IMR-90 (cell line): ENCODE measurements around the gene SAYSD1.

Experiments
- BHLHE40 ChIP-seq: fragments of 150-350 bp; IDR thresholded peaks from 2 replicates; pipeline ENCODE4 v1.6.1; 2016; ENCODE audit warnings: mild to moderate bottlenecking, low read depth, low read length
- CEBPB ChIP-seq: IDR thresholded peaks from 2 replicates; pipeline ENCODE4 v1.6.1; 2012; ENCODE audit warnings: low read depth, low read length, improper control_type of control experiment
- CHD1 ChIP-seq: IDR thresholded peaks from 2 replicates; pipeline ENCODE4 v1.6.1; 2012; ENCODE audit warnings: low read depth, low read length, improper control_type of control experiment
- FOS ChIP-seq: fragments of 150-350 bp; IDR thresholded peaks from 2 replicates; pipeline ENCODE4 v1.6.1; 2016; ENCODE audit warnings: low read depth, low read length
- MAFK ChIP-seq: IDR thresholded peaks from 2 replicates; pipeline ENCODE4 v1.6.1; 2012; ENCODE audit warnings: low read depth, low read length, improper control_type of control experiment
- MAZ ChIP-seq: IDR thresholded peaks from 2 replicates; pipeline ENCODE4 v1.6.1; 2012; ENCODE audit warnings: low read depth, mild to moderate bottlenecking, low read length, improper control_type of control experiment, moderate library complexity, borderline replicate concordance
- MXI1 ChIP-seq: IDR thresholded peaks from 2 replicates; pipeline ENCODE4 v1.6.1; 2012; ENCODE audit warnings: low read depth, mild to moderate bottlenecking, low read length, moderate library complexity, borderline replicate concordance
- POLR2A ChIP-seq: IDR thresholded peaks from 2 replicates; pipeline ENCODE4 v1.6.1; 2012; ENCODE audit warnings: mild to moderate bottlenecking, low read depth, low read length
- RFX5 ChIP-seq: IDR thresholded peaks from 2 replicates; pipeline ENCODE4 v1.8.0; 2012; ENCODE audit warnings: low read depth, mild to moderate bottlenecking, low read length, moderate library complexity
- TF ChIP-seq, protein P1 (sequence below): conservative IDR thresholded peaks from 2 replicates; pipeline ENCODE4 v1.5.1; 2012; ENCODE audit warnings: mild to moderate bottlenecking, low read depth, low read length, improper control_type of control experiment
- TF ChIP-seq, protein P2 (sequence below): fragments of 150-350 bp; IDR thresholded peaks from 2 replicates; pipeline ENCODE4 v1.6.1; 2016; ENCODE audit warnings: low read depth, mild to moderate bottlenecking, low read length, moderate library complexity, borderline replicate concordance
- TF ChIP-seq, protein P3 (sequence below): fragments of 150-350 bp; IDR thresholded peaks from 2 replicates; pipeline ENCODE4 v1.6.1; 2017; ENCODE audit warnings: mild to moderate bottlenecking, antibody characterized with exemption, low read length, low read depth

DNA sequence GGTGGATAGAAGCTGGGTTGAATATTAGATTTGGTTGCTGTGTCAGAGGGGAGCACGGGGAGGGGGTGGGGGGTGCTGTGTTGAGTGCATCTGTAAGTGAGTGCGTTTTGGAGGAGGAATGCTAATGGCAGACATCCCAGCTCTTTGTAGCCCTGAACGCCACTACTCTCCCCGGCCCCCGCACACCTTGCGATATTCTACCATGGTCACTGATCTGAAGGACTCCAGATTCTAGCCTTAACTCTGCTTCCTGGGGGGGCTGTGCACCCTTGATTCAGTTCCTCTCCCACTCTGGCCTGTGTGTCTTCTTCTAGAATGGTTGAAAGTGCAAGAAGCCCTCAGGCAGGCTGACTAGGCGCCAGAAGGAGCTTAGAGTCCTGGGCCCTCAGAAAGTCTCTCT, 59.3 kb downstream of the SAYSD1 start:
- TF ChIP-seq CEBPB (no peak), POLR2A (no peak), BHLHE40 (no peak), MXI1 (no peak), MAZ (no peak), RFX5 (no peak), FOS (no peak), MAFK (no peak), CHD1 (no peak)
- TF ChIP-seq, protein P1, sequence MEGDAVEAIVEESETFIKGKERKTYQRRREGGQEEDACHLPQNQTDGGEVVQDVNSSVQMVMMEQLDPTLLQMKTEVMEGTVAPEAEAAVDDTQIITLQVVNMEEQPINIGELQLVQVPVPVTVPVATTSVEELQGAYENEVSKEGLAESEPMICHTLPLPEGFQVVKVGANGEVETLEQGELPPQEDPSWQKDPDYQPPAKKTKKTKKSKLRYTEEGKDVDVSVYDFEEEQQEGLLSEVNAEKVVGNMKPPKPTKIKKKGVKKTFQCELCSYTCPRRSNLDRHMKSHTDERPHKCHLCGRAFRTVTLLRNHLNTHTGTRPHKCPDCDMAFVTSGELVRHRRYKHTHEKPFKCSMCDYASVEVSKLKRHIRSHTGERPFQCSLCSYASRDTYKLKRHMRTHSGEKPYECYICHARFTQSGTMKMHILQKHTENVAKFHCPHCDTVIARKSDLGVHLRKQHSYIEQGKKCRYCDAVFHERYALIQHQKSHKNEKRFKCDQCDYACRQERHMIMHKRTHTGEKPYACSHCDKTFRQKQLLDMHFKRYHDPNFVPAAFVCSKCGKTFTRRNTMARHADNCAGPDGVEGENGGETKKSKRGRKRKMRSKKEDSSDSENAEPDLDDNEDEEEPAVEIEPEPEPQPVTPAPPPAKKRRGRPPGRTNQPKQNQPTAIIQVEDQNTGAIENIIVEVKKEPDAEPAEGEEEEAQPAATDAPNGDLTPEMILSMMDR: no peak
- TF ChIP-seq, protein P2, sequence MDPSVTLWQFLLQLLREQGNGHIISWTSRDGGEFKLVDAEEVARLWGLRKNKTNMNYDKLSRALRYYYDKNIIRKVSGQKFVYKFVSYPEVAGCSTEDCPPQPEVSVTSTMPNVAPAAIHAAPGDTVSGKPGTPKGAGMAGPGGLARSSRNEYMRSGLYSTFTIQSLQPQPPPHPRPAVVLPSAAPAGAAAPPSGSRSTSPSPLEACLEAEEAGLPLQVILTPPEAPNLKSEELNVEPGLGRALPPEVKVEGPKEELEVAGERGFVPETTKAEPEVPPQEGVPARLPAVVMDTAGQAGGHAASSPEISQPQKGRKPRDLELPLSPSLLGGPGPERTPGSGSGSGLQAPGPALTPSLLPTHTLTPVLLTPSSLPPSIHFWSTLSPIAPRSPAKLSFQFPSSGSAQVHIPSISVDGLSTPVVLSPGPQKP: no peak
- TF ChIP-seq, protein P3, sequence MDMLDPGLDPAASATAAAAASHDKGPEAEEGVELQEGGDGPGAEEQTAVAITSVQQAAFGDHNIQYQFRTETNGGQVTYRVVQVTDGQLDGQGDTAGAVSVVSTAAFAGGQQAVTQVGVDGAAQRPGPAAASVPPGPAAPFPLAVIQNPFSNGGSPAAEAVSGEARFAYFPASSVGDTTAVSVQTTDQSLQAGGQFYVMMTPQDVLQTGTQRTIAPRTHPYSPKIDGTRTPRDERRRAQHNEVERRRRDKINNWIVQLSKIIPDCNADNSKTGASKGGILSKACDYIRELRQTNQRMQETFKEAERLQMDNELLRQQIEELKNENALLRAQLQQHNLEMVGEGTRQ: no peak
